A549 (cell line): Measurements from ENCODE around the gene IVL. TPM values are rescaled to one million over a fixed set of nuclear protein-coding genes. Genes with fewer than 3 reads are reported as not detected.

Experiments
- ATAC-seq, 2 experiments: fragments of 200-7000 bp in 1 of 2; fragments of >200 bp in 1 of 2; cut with Nextera tagmentation in 1 of 2; cut with Tn5 transposase in 1 of 2; 3 replicates each; pipeline versions ENCODE4 v1.8.0 to v1.9.1; 2018 to 2020; ENCODE audit warnings: mild to moderate bottlenecking in 1 of 2, moderate library complexity in 1 of 2
- CTCF ChIA-PET: fragments of 300-600 bp; sonication (Branson Sonifier 250); formaldehyde crosslinking; extraction: SDS; loops from one replicate; lab custom pipeline; 2021; ENCODE audit warnings: antibody characterized with exemption, inconsistent platforms; lab: Yijun Ruan, JAX
- POLR2A ChIA-PET: fragments of 350-600 bp; formaldehyde crosslinking; extraction: SDS; loops from one replicate; lab custom pipeline; 2021; ENCODE audit warnings: antibody characterized with exemption, inconsistent platforms; lab: Yijun Ruan, JAX
- DNase-seq, 2 experiments: peaks; one replicate each; pipeline versions ENCODE4 v3.0.0 to v3.0.0-alpha.2; 2011 to 2016; ENCODE audit warnings: low read depth in 1 of 2, low spot score in 1 of 2
- FAIRE-seq: peaks from 2 replicates; lab custom pipeline; 2011; peaks lifted over from hg19 to GRCh38; lab: Jason Lieb, UNC
- H3K27ac ChIP-seq, 2 experiments: fragments of >200 bp; sonication (Bioruptor Twin); formaldehyde crosslinking; 3 replicates each; pipeline ENCODE4 v1.5.1; 2016 to 2017
- H3K4me1 ChIP-seq: fragments of >200 bp; sonication (Bioruptor Twin); formaldehyde crosslinking; 3 replicates; pipeline ENCODE4 v1.6.1; 2016
- H3K4me2 ChIP-seq: fragments of >200 bp; sonication (Bioruptor Twin); formaldehyde crosslinking; 3 replicates; pipeline ENCODE4 v1.6.1; 2016
- H3K4me3 ChIP-seq: fragments of >200 bp; sonication (Bioruptor Twin); formaldehyde crosslinking; 3 replicates; pipeline ENCODE4 v1.5.1; 2016
- H3K9me3 ChIP-seq: fragments of >200 bp; sonication (Bioruptor Twin); formaldehyde crosslinking; 3 replicates; pipeline ENCODE4 v1.6.1; 2016
- CBX2 ChIP-seq: fragments of 200-600 bp; sonication (generic); IDR thresholded peaks from 2 replicates; pipeline ENCODE4 v1.6.1; 2016; ENCODE audit warnings: low read depth, mild to moderate bottlenecking, borderline replicate concordance
- CTCF ChIP-seq: fragments of >200 bp; sonication (Bioruptor Twin); formaldehyde crosslinking; IDR thresholded peaks from 3 replicates; pipeline ENCODE4 v1.5.1; 2016
- E2F6 ChIP-seq: IDR thresholded peaks from 2 replicates; pipeline ENCODE4 v1.6.1; 2012; ENCODE audit warnings: low read depth, borderline replicate concordance
- EHF ChIP-seq: fragments of 250-450 bp; sonication (Bioruptor Pico); IDR thresholded peaks from 2 replicates; pipeline ENCODE4 v1.5.0; 2020; ENCODE audit warnings: mild to moderate bottlenecking
- ELK1 ChIP-seq: fragments of 150-350 bp; IDR thresholded peaks from 2 replicates; pipeline ENCODE4 v1.6.1; 2014; ENCODE audit warnings: low read depth, mild to moderate bottlenecking, low read length
- HEYL ChIP-seq: fragments of 250-450 bp; sonication (Bioruptor Pico); IDR thresholded peaks from 2 replicates; pipeline ENCODE4 v1.8.0; 2021; ENCODE audit warnings: mild to moderate bottlenecking, moderate library complexity
- HMGXB4 ChIP-seq: fragments of 250-450 bp; sonication (Bioruptor Pico); IDR thresholded peaks from 2 replicates; pipeline ENCODE4 v1.5.0; 2021; ENCODE audit warnings: mild to moderate bottlenecking, moderate library complexity, borderline replicate concordance
- JUN ChIP-seq, 2 experiments: fragments of >200 bp; sonication (Bioruptor Twin); formaldehyde crosslinking; IDR thresholded peaks; 2 replicates in 1 of 2; 3 replicates in 1 of 2; pipeline ENCODE4 v1.6.1; 2016 to 2017
- MAFK ChIP-seq: fragments of 450-650 bp; IDR thresholded peaks from 2 replicates; pipeline ENCODE4 v1.6.1; 2014; ENCODE audit not compliant: partially characterized antibody
- MYC ChIP-seq: IDR thresholded peaks from 2 replicates; pipeline ENCODE4 v1.6.1; 2012; ENCODE audit warnings: mild to moderate bottlenecking, inconsistent platforms, low read length, improper control_type of control experiment, borderline replicate concordance
- NR3C1 ChIP-seq: fragments of >200 bp; sonication (Bioruptor Twin); formaldehyde crosslinking; IDR thresholded peaks from 3 replicates; pipeline ENCODE4 v1.6.1; 2017
- RAD21 ChIP-seq, 2 experiments: fragments of >200 bp in 1 of 2; sonication (Bioruptor Twin) in 1 of 2; formaldehyde crosslinking in 1 of 2; IDR thresholded peaks in 1 of 2; conservative IDR thresholded peaks in 1 of 2; 2 replicates in 1 of 2; 3 replicates in 1 of 2; pipeline ENCODE4 v1.6.1; 2012 to 2018; ENCODE audit warnings: inconsistent platforms in 1 of 2
- SMC3 ChIP-seq: fragments of >200 bp; sonication (Bioruptor Twin); formaldehyde crosslinking; IDR thresholded peaks from 3 replicates; pipeline ENCODE4 v1.6.1; 2018; ENCODE audit warnings: inconsistent platforms
- TFCP2L1 ChIP-seq: fragments of 250-450 bp; sonication (Bioruptor Pico); IDR thresholded peaks from 2 replicates; pipeline ENCODE4 v1.5.0; 2021; ENCODE audit warnings: mild to moderate bottlenecking
- WGBS: methylation state at CpG from one replicate; pipeline ENCODE4 v1.1.6; 2017; ENCODE audit errors: missing lambda C conversion rate; 5-methylcytosine and 5-hydroxymethylcytosine counted together
- polyA plus RNA-seq, 4 experiments: library from polyadenylated mRNA; depleted of rRNA in 3 of 4; stranded (reverse); fragments of >200 nt; fragmentation: RNase III in 1 of 4; extraction: RNeasy Plus Mini Kit Qiagen cat#74134 plus additional on column Dnase treatment in 1 of 4; gene quantifications; 2 replicates in 3 of 4; 3 replicates in 1 of 4; pipeline ENCODE4 v1.2.3, GENCODE V29; 2011 to 2017

The IVL gene
- polyA plus RNA-seq, 2 of the 4 experiments (the other 2 are of a cell fraction) = not detected

DNA sequence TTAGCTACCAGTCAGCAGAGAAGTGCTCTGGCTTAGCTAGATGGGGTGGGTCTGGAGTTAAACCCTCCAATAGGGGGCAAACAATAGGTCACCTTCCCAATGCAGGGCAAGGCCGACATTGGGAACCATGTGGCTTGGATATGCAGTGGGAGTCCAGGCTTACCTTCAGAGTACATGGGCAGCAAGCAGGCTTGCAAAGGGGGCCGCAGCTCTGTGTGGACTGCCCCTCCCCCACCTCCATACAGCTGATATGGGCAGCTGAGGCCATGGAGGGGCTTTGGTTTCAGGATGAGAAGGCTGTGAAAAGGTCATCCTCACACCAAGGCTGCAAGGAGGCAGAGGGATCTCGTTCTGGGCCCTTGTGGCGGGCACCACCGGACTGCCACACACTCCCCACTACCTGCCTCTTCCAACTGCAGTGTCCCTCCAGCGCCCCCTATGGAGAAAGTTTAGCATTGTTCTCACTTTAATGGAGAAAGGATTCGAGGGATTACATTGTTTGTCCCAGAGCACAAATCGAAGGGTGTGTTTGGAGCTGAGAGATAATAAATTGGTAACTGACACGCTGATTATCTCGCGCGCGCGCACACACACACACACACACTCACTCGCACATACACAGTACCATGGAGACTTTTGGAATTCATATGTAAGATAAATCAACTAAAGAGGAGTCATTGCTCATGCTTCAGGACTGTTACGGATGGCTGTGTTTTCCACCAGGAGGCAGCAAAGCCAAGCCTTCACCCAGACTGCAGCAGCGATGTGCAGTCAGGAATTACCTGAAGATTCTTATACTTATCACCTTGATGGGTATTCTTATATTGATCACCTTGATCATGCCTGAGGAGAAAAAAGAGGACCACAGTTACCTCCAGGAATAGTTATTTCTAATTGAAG lies 37.3 kb upstream of the IVL start:
- H3K27ac ChIP-seq = no peak overlapping the region
- ATAC-seq (peak; percentile 72 to 90; a peak in 4 of 6 replicates), FAIRE-seq (peak; percentile 36), DNase-seq (peak; percentile 25 to 45)
- no peak overlapping the region for H3K4me2 ChIP-seq
- POLR2A ChIA-PET = no interaction called here
- 12% methylated on average over 17 of the region's 17 CpGs for WGBS
- no peaks in the 10 kb centered on the region for H3K9me3 ChIP-seq
- CTCF ChIA-PET = interaction anchor here (0.7 to 5.2 kb wide), 44 partner anchors 8 to 391 kb away, joined by 3 to 66 read pairs (median 3); partner anchors contain the start of genes LCE2D and LCE6A
- TF ChIP-seq CBX2 (no peak), SMC3 (peak; percentile 66; the same call in 2 of the 3 replicates), CTCF (peak; percentile 55), EHF (CRISPR knock-in tag) (no peak), RAD21 (conservative IDR thresholded peaks at IDR 0.05 in 1 of 2, IDR thresholded peaks at IDR 0.05 in 1 of 2) (peak; percentile 54 to 59), MYC (no peak), HMGXB4 (CRISPR knock-in tag) (no peak)
- no peaks in the 10 kb centered on the region for H3K4me1 ChIP-seq
- no peak overlapping the region for H3K4me3 ChIP-seq

DNA sequence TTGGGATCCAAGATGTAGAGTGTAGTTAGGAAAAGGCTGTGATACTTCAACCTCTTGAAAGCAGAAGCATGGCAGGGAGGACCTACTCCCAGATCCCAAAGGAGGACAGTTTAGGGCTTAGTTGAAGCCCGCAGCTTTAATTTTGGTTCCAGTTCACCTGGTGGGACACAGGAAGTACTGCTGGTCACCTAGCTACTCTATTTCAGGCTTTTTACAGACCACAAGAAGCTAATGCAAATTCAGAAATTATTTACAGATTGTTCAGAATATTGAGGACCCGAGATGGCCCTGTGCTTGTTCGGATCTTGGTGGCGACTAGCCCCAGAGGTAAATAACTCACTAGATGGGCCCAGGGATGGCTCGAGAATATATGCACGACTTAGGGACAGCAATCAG lies 36.6 kb upstream of the IVL start:
- H3K27ac ChIP-seq = no peak overlapping the region
- 0 out of 5 replicates have a peak, but pooled peaks of 1 of the 2 experiments have one; percentile 2 for TF ChIP-seq RAD21 (conservative IDR thresholded peaks at IDR 0.05 in 1 of 2, IDR thresholded peaks at IDR 0.05 in 1 of 2)
- TF ChIP-seq NR3C1 = no peak
- no peak overlapping the region for H3K4me2 ChIP-seq
- H3K4me3 ChIP-seq = no peak overlapping the region
- FAIRE-seq (no peak), DNase-seq (no peak), ATAC-seq (no peak; a peak in 2 of 6 replicates)
- no peaks in the 10 kb centered on the region for H3K9me3 ChIP-seq
- 27% methylated on average over 6 of the region's 6 CpGs for WGBS
- H3K4me1 ChIP-seq = no peaks in the 10 kb centered on the region
- ChIA-PET POLR2A (no interaction called here), CTCF (interaction anchor here (0.7 to 5.2 kb wide), 26 partner anchors 9 to 391 kb away, joined by 3 to 66 read pairs (median 4); no protein-coding TSS in a partner anchor)

DNA sequence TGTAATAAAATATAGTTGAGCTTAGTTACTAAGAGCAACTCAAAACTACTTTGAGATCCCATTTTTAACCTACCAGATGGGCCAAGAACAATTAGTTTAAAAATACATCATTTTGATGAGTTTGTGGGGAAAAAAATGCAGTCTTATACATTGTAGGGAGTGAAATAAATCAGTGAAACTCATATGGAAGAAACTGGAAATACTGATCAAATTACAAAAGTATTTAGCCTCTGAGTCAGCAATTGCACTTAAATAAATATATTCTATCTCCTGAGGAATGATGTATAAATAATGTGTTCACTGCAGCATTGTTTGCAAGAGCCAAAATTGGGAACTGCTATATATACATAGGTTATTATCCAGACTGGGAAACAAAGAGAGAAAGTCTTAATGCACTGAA lies 34.9 kb upstream of the IVL start:
- ATAC-seq (no peak), DNase-seq (no peak)
- no peak overlapping the region for H3K4me2 ChIP-seq

More for the DNA sequence above, 34.9 kb upstream of the IVL start:
- H3K4me3 ChIP-seq = no peak overlapping the region
- H3K4me1 ChIP-seq = no peaks in the 10 kb centered on the region
- H3K27ac ChIP-seq = no peak overlapping the region
- H3K9me3 ChIP-seq = no peaks in the 10 kb centered on the region
- no peak for FAIRE-seq
- CTCF ChIA-PET = interaction anchor here (1.5 to 5.2 kb wide), 4 partner anchors 12 to 350 kb away, joined by 4 to 66 read pairs (median 23); no protein-coding TSS in a partner anchor
- POLR2A ChIA-PET = no interaction called here
- TF ChIP-seq JUN (IDR thresholded peaks at IDR 0.05) = no peak
- TF ChIP-seq ELK1 = no peak
- TF ChIP-seq RAD21 (conservative IDR thresholded peaks at IDR 0.05 in 1 of 2, IDR thresholded peaks at IDR 0.05 in 1 of 2) = no peak
- TF ChIP-seq MAFK = no peak
- TF ChIP-seq E2F6 = no peak
- TF ChIP-seq HMGXB4 (CRISPR knock-in tag) = no peak
- no peak for TF ChIP-seq HEYL (CRISPR knock-in tag)
- no peak for TF ChIP-seq TFCP2L1 (CRISPR knock-in tag)
- TF ChIP-seq, all 56 proteins: peak for 0
